Liver (tissue), 9 donors: ENCODE measurements around the gene AKAP13. TPM values are rescaled to one million over a fixed set of nuclear protein-coding genes. Genes with fewer than 3 reads are reported as not detected.

ENCODE experiments used
- DNase-seq: peaks from one replicate; pipeline ENCODE4 v3.0.0-alpha.2; 2017; ENCODE audit warnings: low spot score
- H3K27ac ChIP-seq, 2 donors: one replicate each; pipeline ENCODE4 v1.7.0; 2013; ENCODE audit warnings: inconsistent platforms in 2 of 2, low read length in 2 of 2, control low read depth in 1 of 2, low read depth in 1 of 2, mild to moderate bottlenecking in 1 of 2
- H3K27me3 ChIP-seq, 4 donors: one replicate each; pipeline versions ENCODE4 v1.6.1 to v1.7.0; 2013; ENCODE audit warnings: low read length in 3 of 4, inconsistent platforms in 1 of 4, mild to moderate bottlenecking in 1 of 4, moderate library complexity in 1 of 4; ENCODE audit not compliant: control insufficient read depth in 4 of 4, insufficient read depth in 4 of 4
- H3K36me3 ChIP-seq, 4 donors: one replicate each; pipeline versions ENCODE4 v1.6.1 to v1.7.0; 2013; ENCODE audit warnings: low read length in 3 of 4, mild to moderate bottlenecking in 3 of 4, low read depth in 1 of 4, moderate library complexity in 1 of 4; ENCODE audit not compliant: control insufficient read depth in 4 of 4, insufficient read depth in 3 of 4
- H3K4me1 ChIP-seq, 4 donors: one replicate each; pipeline versions ENCODE4 v1.6.1 to v1.7.0; 2013; ENCODE audit warnings: low read length in 3 of 4, mild to moderate bottlenecking in 3 of 4, moderate library complexity in 1 of 4; ENCODE audit not compliant: control insufficient read depth in 4 of 4, insufficient read depth in 4 of 4
- H3K4me3 ChIP-seq, 3 donors: one replicate each; pipeline versions ENCODE4 v1.6.1 to v1.7.0; 2013; ENCODE audit warnings: low read length in 3 of 3, control low read depth in 1 of 3, low read depth in 1 of 3, mild to moderate bottlenecking in 1 of 3
- H3K9ac ChIP-seq, 2 donors: one replicate each; pipeline ENCODE4 v1.7.0; 2013; ENCODE audit warnings: low read length in 2 of 2, mild to moderate bottlenecking in 2 of 2, moderate library complexity in 2 of 2, control low read depth in 1 of 2, low read depth in 1 of 2
- H3K9me3 ChIP-seq, 4 donors: one replicate each; pipeline versions ENCODE4 v1.6.1 to v1.7.0; 2013; ENCODE audit warnings: low read length in 3 of 4; ENCODE audit not compliant: control insufficient read depth in 4 of 4
- ATF3 ChIP-seq: IDR thresholded peaks from 2 replicates; pipeline ENCODE4 v1.6.1; 2016; ENCODE audit warnings: antibody characterized with exemption
- CTCF ChIP-seq: fragments of 150-350 bp; IDR thresholded peaks from 2 replicates; pipeline ENCODE4 v1.5.1; 2017; ENCODE audit warnings: improper control_type of control experiment, low read depth, low read length; ENCODE audit not compliant: missing input control
- EGR1 ChIP-seq, 2 donors: IDR thresholded peaks; 2 replicates each; pipeline ENCODE4 v1.6.1; 2016 to 2018; ENCODE audit warnings: antibody characterized with exemption in 2 of 2, low read depth in 2 of 2
- FOXA1 ChIP-seq: IDR thresholded peaks from 2 replicates; pipeline ENCODE4 v1.6.1; 2016; ENCODE audit warnings: antibody characterized with exemption
- FOXA2 ChIP-seq: IDR thresholded peaks from 2 replicates; pipeline ENCODE4 v1.6.1; 2016; ENCODE audit warnings: antibody characterized with exemption
- GABPA ChIP-seq, 2 donors: IDR thresholded peaks in 1 of 2; conservative IDR thresholded peaks in 1 of 2; 2 replicates each; pipeline ENCODE4 v1.6.1; 2016; ENCODE audit warnings: antibody characterized with exemption in 2 of 2, mild to moderate bottlenecking in 1 of 2, moderate library complexity in 1 of 2
- HNF4A ChIP-seq, 2 donors: conservative IDR thresholded peaks; 2 replicates each; pipeline ENCODE4 v1.6.1; 2016; ENCODE audit warnings: antibody characterized with exemption in 2 of 2, mild to moderate bottlenecking in 2 of 2
- JUND ChIP-seq, 2 donors: IDR thresholded peaks; 2 replicates each; pipeline ENCODE4 v1.6.1; 2016; ENCODE audit warnings: antibody characterized with exemption in 2 of 2
- MAX ChIP-seq: IDR thresholded peaks from 2 replicates; pipeline ENCODE4 v1.6.1; 2016; ENCODE audit warnings: antibody characterized with exemption
- NR2F2 ChIP-seq: IDR thresholded peaks from 2 replicates; pipeline ENCODE4 v1.6.1; 2016; ENCODE audit warnings: antibody characterized with exemption
- RAD21 ChIP-seq, 2 donors: IDR thresholded peaks; 2 replicates each; pipeline ENCODE4 v1.6.1; 2016; ENCODE audit warnings: antibody characterized with exemption in 2 of 2, mild to moderate bottlenecking in 2 of 2
- REST ChIP-seq: IDR thresholded peaks from 2 replicates; pipeline ENCODE4 v1.6.1; 2016; ENCODE audit warnings: antibody characterized with exemption, mild to moderate bottlenecking
- RXRA ChIP-seq, 2 donors: IDR thresholded peaks; 2 replicates each; pipeline ENCODE4 v1.6.1; 2017 to 2018; ENCODE audit warnings: antibody characterized with exemption in 2 of 2, mild to moderate bottlenecking in 1 of 2
- SP1 ChIP-seq: IDR thresholded peaks from 2 replicates; pipeline ENCODE4 v1.6.1; 2018; ENCODE audit warnings: antibody characterized with exemption, mild to moderate bottlenecking
- YY1 ChIP-seq: IDR thresholded peaks from 2 replicates; pipeline ENCODE4 v1.6.1; 2016; ENCODE audit warnings: antibody characterized with exemption, mild to moderate bottlenecking
- ZBTB33 ChIP-seq: IDR thresholded peaks from 2 replicates; pipeline ENCODE4 v1.6.1; 2016; ENCODE audit warnings: antibody characterized with exemption
- WGBS: extraction: QIAGEN DNeasy Blood & Tissue Kit; methylation state at CpG from one replicate; pipeline ENCODE4 v1.1.7; 2013; 5-methylcytosine and 5-hydroxymethylcytosine counted together
- polyA plus RNA-seq, 2 donors: library from polyadenylated mRNA; stranded (reverse) in 1 of 2; unstranded in 1 of 2; fragments of 200-250 nt in 1 of 2; fragments of >200 nt in 1 of 2; fragmentation: Nextera tagmentation in 1 of 2; extraction: Ambion mirVana in 1 of 2; gene quantifications; one replicate each; pipeline versions ENCODE4 v1.2.1 to v1.2.3, GENCODE V29; 2013 to 2015
- total RNA-seq, 2 donors: library from RNA; depleted of rRNA; stranded (reverse); fragments of >200 nt; gene quantifications; one replicate each; pipeline ENCODE4 v1.2.3, GENCODE V29; 2014
- donor health status: healthy.
- donor health status: healthy.
- donor health status: healthy.
- donor health status: healthy.
- donor health status: healthy.

The AKAP13 gene
- total and polyA plus RNA-seq, 4 donors = 18.6 to 92.3 (median 37.4) TPM

- Histone ChIP-seq H3K9ac (no peak overlapping the region), H3K27me3 (no peaks in the 10 kb centered on the region), H3K36me3 (no peaks in the 10 kb centered on the region), H3K4me1 (peaks cover 2 to 13% (median 11%) of the 10 kb centered on the region in 4 donors), H3K9me3 (no peaks in the 10 kb centered on the region), H3K27ac (no peak overlapping the region), H3K4me3 (no peak overlapping the region)
- no peak for DNase-seq
- 86% methylated on average over 1 of the region's 1 CpG for WGBS
- no peak for TF ChIP-seq FOXA1
- no peak for TF ChIP-seq NR2F2
- no peak for TF ChIP-seq JUND (IDR thresholded peaks at IDR 0.05)
- no peak for TF ChIP-seq CTCF
- TF ChIP-seq RAD21 (IDR thresholded peaks at IDR 0.05) = no peak
- TF ChIP-seq FOXA2 = no peak
- TF ChIP-seq MAX = no peak
These were observed 24.1 kb upstream of the AKAP13 start for GRCh38 chr15:85356276-85356675.

- Histone ChIP-seq H3K36me3 (no peaks in the 10 kb centered on the region), H3K9ac (no peak overlapping the region), H3K27ac (no peak overlapping the region), H3K9me3 (no peaks in the 10 kb centered on the region), H3K4me3 (no peak overlapping the region), H3K4me1 (peaks cover 2 to 13% (median 11%) of the 10 kb centered on the region in 4 donors), H3K27me3 (no peaks in the 10 kb centered on the region)
- TF ChIP-seq ATF3 (no peak), EGR1 (IDR thresholded peaks at IDR 0.05; ENCODE audit: low read depth in 2 of 2) (no peak), GABPA (IDR thresholded peaks at IDR 0.05 in 1 of 2, conservative IDR thresholded peaks at IDR 0.05 in 1 of 2) (no peak), REST (no peak), RXRA (IDR thresholded peaks at IDR 0.05) (no peak), CTCF (no peak), NR2F2 (no peak), FOXA1 (no peak), RAD21 (IDR thresholded peaks at IDR 0.05) (no peak), SP1 (no peak), HNF4A (conservative IDR thresholded peaks at IDR 0.05) (no peak), YY1 (no peak), ZBTB33 (no peak)
- DNase-seq = no peak
- WGBS = 89% methylated on average over 4 of the region's 4 CpGs
These were observed 19.1 kb upstream of the AKAP13 start for GRCh38 chr15:85361323-85361722.
